Stimulated activated CD8-positive, alpha-beta memory T cell treated with anti-CD3 and anti-CD28 coated beads, Interleukin-12 subunit alpha, Interleukin-12 subunit beta, amount 100 ng/mL, for 24 hours (primary cell): ENCODE data around the gene ABLIM3.

Experiments used
- DNase-seq: peaks from one replicate; pipeline ENCODE4 v3.0.0-alpha.2; 2020; ENCODE audit errors: extremely low read depth

ABLIM3 gene

DNA sequence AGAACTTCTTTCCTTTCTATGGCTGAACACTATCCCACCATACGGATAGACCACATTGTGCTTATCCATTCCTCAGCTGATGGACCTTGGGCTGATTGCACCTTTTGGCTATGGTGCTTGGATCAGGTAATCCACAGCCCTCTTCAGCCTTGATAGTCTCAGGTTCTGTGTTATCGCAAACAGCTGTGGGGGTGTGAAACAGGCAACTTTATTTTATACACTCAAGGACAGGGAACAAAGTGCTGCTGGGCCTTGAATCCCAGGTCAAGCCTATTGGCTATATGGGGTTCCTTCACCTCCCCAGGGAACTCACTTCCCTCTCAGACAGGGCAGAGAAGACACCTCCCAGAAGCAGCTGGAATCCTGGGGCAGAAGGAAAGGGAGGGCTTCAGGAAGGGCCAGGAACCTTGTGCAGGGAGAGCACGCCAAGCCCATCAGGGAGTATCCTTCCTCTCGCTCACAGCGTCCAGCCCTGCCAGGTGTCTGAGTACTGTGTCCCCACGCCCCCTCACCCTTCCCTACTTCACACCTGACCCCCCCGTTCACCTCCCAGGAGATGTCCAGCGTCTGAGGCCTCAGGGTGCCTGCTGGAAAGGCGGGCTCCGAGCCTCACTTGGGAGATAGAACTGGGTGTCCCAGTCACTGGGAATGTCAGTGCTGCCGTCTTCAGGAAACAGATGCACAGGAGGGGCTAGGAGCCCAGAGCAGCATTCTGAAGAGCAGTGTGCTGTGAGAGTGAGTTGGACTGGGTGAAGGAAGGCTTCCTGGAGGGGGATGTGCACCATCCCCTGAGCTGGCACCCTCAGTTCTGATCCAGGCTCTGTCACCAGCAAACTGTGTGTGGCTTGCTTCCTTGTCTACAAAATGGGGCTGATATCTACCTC, 163.1 kb downstream of the ABLIM3 start:
- no peak for DNase-seq

DNA sequence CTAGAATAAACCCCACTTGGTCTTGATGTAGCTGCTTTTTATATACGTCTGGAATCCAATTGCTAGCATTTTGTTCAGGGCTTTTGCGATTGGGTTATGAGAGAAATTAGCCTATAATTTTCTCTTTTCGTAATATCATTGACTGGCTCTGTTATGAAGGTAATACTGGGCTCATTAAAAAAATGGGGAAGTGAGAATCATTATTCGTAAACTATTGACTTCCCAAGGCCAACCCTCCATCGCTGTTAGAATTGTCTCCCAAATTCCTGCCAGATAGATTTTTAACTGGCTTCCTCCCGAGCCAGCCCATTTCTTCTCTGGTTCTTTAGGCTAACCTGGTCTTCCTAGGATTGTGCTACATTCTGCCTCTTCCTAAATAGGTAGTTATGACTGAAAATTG, 168.1 kb downstream of the ABLIM3 start:
- DNase-seq: no peak
